ENCODE data around the gene TMEM178B.

The TMEM178B gene

DNA sequence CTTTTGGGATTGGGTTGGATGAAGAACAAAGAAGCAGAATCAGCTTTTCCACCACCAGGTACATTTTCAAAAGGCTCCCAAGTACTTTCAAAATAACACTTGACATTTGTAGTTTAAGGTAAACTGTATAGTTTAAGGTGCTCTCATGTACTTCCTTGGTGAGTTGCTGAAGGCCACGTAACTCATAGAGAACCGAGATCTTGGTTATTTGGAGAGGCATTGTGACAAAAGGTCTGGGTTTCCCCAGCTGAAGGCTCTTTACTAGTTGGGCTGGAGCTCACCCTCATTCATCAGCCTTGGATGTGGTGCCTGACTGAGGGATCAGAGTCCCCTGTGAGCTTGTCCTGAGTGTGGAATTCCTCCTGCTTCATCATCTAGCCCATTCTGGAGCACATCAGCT, 191.8 kb downstream of the TMEM178B start:
- DNase-seq = no peak

- no peak for DNase-seq
These were observed 194.8 kb downstream of the TMEM178B start for GRCh38 chr7:141268614-141269013.

DNA sequence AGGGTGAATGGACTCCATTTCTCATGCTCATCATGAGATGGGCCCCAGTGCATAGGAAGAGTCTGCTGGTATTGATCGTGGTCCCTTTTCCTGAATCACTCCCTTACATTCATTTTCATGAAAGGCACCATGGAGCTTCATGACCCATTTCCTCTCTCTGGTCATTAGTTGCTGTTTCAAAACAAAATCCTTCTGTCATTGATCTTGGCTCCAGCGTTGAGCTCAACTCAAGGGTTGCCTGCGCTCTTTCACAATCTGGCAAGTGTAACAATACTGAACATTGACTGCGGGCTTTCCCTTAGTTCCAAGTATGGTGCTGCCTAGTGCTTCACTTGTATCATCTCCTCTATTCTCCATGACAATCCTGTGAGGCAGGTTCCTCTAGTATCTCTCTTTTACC, 197.6 kb downstream of the TMEM178B start:
- no peak for DNase-seq

GRCh38 chr7:141272417-141272816, 198.6 kb downstream of the TMEM178B start:
- no peak for DNase-seq

DNA sequence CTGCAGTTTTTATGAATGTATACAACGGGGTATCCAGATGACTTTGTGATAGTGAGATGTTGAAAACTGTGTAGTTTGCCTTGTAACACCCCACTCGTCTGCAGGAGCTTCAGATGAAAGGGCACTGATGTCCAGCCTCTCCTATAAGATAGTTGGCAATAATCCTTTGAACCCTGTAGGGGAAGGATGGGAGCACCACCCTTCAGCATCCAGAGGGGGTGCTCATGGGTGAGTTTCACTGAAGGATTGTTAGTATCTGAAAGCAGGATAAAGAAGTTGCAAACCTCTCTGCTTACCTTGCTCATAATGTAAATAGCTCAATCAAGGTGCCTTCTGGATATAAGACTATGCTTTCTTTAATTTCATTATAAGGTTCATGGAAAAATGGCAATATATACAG, 201.5 kb downstream of the TMEM178B start:
- DNase-seq = no peak

DNA sequence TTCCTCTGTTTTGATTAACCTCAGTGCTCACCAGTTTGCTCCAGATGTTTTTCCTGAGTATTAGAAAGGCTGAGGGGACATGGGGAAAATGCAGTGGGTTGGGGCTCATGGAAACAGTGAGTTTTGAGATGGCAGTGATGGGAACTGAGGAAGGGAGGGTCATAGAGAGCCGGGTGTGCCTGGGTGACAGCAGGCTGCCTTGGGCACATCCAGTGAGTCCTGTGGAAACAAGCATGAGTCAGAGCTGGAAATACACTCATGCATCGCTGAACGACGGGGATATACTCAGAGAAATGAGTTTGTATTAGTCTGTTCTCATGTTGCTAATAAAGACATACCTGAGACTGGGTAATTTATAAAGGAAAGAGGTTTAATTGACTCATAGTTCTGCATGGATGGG, 202.2 kb downstream of the TMEM178B start:
- DNase-seq = peak; percentile 26

DNA sequence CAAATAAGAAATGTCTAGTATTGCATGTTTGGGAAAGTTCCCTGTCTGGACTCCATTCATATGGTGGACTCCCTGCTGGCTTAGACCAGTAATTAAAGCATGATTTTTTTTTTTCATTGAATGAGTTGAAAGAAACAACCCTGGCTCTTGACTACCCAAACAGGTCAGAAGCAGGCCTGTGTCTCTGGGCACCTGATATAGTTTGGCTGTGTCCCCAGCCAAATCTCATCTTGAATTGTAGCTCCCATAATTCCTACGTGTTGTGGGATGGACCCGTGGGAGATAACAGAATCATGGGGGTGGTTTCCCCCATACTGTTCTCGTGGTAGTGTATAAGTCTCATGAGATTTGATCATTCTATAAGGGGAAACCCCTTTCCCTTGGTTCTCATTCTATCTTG, 206.2 kb downstream of the TMEM178B start:
- DNase-seq = no peak

DNA sequence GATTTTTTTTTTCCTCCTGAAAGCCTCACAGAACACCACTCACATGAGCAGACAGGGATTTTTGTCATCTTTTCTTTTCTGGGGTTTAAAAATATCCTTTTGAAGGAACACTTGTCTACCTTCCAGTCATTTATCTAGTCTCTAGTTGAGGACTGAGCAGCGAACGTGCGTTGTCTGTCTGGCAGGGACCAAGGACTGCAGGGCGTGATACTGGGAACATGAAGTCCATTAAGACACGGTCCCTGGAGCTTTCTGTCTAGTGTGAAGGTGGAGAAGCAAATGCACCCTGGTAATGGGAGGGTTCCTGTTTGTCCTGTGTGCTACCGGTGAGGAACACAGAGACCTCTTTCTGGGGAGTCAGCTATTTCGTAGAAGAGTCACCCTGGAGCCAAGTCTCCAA, 207.4 kb downstream of the TMEM178B start:
- DNase-seq = no peak

DNA sequence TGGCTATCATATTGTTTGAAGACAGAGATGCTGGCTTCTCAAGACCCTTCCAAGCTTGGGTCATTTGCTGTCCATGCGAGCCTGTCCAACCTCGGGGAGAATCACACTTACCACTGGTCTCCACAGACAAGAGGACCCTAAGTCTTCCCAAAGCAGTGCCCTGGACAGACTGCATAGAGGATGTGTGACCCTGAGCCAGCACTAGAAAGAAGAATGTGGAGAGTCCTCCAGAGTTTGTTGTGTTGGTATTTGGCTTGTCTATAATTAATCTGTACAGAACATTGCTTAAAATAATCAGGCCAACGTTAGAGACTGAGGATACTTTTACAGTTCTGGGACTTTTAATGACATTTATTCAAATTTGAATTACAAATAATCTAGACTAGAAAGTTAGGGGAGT, 212.7 kb downstream of the TMEM178B start:
- DNase-seq = no peak

- no peak for DNase-seq
These were observed 214.1 kb downstream of the TMEM178B start for GRCh38 chr7:141287936-141288335.

DNA sequence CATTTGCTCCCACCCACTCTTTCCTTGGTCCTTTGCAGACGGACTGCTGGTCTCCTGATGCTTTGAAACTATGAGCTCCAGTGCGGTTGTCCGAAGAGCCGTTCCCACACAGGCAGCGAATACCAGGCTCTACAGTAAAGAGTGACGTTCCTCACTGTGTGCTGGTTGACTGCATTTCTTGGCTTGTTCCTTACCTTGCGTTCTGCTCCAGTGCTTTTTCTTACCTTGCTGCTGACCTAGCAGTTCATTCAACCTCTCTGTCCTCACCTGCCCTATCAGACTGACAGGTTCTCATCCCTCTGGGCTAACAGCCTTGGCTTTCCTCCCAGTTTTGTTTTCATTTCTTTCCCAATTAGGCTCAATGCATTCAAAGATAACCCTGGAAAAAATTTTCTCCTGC, 214.8 kb downstream of the TMEM178B start:
- no peak for DNase-seq

- no peak for DNase-seq
These were observed 216.5 kb downstream of the TMEM178B start for GRCh38 chr7:141290365-141290764.

DNA sequence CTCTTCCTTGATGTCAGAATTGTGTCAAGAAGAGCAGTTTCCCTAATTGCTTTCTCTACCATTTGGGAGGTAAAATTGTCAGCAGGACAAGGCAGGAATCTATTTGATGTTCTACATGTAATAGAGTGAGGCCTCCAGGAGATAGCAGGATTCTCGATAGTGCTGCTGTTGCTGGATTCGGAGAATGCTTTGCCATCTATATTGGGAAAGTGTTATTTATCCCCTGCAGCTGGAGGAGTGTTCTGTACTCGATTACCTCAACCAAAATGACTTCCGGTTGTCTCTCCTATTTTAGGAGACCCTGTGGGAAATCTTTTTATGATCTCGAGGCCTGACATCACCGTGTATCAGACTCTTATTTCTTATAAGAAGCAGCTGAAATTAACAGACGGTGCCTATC, 217.1 kb downstream of the TMEM178B start:
- DNase-seq = no peak

DNA sequence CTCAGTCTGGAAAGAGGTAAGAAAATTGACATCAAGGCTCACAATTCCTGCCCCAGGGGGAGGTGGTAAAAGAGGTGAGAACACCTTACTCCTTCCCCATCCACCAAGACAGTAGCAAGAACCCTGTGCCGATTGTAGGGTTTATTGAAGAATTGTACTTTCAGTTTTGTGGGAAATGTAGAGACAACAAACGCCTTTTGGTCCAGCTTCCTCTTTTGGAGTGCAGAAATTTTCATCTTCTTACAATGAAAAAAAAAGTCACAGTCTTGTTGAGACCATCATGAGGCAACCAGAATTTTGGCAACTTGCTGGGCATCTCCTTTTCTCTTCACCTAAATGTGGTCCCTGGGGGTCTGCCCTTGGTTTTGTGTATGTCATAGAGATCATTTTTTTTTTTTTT, 217.7 kb downstream of the TMEM178B start:
- DNase-seq = no peak

GRCh38 chr7:141294143-141294829, 220.4 kb downstream of the TMEM178B start:
- DNase-seq = no peak

DNA sequence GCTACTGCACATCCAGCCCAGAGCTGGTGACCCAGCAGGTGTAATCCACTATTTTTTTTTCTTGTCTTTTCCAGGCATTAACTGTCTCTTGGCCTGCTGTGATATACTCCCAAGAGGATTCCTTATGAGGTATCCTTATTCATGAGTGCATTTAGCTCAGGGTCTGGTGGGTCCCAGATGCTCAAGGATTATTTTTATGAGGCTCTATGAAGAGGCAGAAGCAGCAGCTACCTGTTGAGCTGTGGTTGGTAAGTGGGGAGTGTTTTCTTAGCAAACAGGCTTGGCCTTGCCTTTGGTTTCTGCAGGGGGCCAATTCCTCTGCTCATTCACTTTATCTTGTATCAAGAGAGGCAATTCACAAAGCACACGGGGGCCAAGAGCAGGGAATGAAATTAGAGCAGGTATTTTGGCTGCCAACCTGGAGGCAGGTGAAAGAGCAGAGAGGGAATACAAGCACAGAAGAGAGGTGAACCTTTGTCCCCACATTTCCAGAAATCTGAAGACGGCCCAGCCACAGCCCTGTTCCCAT, 221.6 kb downstream of the TMEM178B start:
- DNase-seq = no peak

GRCh38 chr7:141300816-141301215, 227.0 kb downstream of the TMEM178B start:
- no peak for DNase-seq

GRCh38 chr7:141301544-141301943, 227.7 kb downstream of the TMEM178B start:
- DNase-seq = no peak

DNA sequence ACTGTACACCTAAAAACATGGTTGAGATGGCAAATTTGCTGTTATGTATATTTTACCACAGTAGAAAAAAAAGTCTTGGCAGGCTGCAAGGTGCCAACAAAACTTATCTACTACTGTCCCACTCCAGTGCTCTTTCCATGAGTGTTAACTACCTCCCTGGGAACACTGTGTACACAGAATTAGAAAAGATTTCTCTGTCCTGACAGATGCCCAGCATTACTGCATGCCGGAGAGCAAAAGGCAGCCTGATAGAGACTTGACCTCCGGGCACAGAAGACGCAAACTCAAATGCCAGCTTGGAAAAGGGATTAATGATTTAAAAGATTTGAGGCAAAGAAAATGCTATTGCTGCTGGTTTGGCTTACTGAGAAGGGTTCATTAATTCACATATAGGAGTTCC, 228.8 kb downstream of the TMEM178B start:
- no peak for DNase-seq

GRCh38 chr7:141304291-141304690, 230.4 kb downstream of the TMEM178B start:
- DNase-seq = no peak

GRCh38 chr7:141306081-141306480, 232.2 kb downstream of the TMEM178B start:
- DNase-seq = no peak

DNA sequence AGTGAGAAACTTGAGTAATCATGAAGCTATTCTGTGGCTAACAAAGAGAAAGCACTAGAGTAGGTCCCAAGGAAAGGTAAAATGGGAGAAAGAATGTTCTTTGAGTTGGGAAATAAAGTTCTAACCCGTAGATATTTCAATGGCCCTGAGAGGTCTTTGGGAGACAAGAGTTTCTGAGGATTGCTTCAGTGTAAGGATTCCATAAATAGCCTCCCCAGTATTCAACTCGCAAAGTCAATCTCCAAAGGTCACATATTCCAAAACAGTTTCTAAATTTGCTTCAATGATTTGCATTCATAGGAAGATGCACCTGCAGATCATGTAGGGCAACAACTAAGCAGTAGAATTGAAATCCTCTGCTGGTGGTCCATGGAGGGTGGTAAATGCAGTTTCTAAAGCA, 238.5 kb downstream of the TMEM178B start:
- DNase-seq = no peak

DNA sequence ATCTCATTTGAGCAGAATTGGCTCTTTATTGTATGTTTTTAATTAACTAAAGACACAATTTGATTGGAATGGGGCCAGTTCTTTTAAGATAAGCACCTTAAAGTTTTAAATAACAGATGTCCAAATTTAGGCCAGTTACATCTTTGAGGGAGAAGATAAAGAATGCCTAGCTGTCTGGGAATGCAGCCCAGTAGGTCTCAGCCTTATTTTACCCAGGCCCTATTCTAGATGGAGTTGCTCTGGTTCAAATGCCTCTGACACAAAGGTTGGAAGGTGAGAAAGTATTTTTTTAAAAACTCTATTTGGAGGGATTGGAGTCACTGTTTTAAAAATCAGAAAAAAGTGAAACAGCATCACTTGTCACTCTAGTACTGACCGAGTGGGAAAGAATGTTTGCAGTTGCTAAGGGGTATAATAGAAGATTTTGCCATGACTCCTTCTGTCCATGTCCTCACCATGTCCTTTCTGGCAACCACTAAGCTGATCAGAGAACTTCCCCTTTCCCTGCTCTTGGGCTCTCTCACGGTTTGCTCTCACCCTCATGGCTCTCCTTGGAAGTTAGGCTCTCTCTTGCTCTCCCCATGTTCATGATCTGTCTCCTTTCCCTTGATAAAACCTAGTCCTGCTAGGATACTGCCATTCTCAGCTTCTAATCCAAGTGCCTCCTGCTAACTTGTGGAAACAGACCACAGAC, 239.1 kb downstream of the TMEM178B start:
- DNase-seq = no peak

GRCh38 chr7:141313896-141314295, 240.0 kb downstream of the TMEM178B start:
- no peak for DNase-seq
